WTC11 (cell line): ENCODE results near the gene TPGS1. TPM values are rescaled to one million over a fixed set of nuclear protein-coding genes. Genes with fewer than 3 reads are reported as not detected.

Source experiments
- ATAC-seq: fragments of 200-7000 bp; cut with Tn5 transposase; 2 replicates; pipeline ENCODE4 v1.10.0; 2021; ENCODE audit warnings: mild to moderate bottlenecking, moderate library complexity
- CTCF ChIA-PET: fragments of 300-600 bp; sonication (Branson Sonifier 250); formaldehyde crosslinking; loops from one replicate; lab custom pipeline; 2021; ENCODE audit warnings: antibody characterized with exemption; lab: Charles Lee
- POLR2A ChIA-PET: fragments of 350-600 bp; sonication (Branson Sonifier 250); formaldehyde crosslinking; loops from one replicate; lab custom pipeline; 2021; ENCODE audit warnings: antibody characterized with exemption; lab: Charles Lee
- DNase-seq: peaks from one replicate; pipeline ENCODE4 v3.0.0; 2021; ENCODE audit warnings: low spot score
- H3K27ac Mint-ChIP-seq: 2 replicates; pipeline ENCODE4 v1.8.0; 2021; ENCODE audit warnings: mixed read lengths
- H3K27me3 Mint-ChIP-seq: 2 replicates; pipeline ENCODE4 v1.8.0; 2021; ENCODE audit warnings: low read depth, mild to moderate bottlenecking, moderate library complexity, mixed read lengths
- H3K36me3 Mint-ChIP-seq: 2 replicates; pipeline ENCODE4 v1.8.0; 2021; ENCODE audit warnings: mixed read lengths
- H3K4me1 Mint-ChIP-seq: 2 replicates; pipeline ENCODE4 v1.8.0; 2022; ENCODE audit warnings: mixed read lengths
- H3K4me3 Mint-ChIP-seq: 2 replicates; pipeline ENCODE4 v1.8.0; 2021; ENCODE audit warnings: mild to moderate bottlenecking, moderate library complexity, mixed read lengths
- H3K9me3 Mint-ChIP-seq: 2 replicates; pipeline ENCODE4 v1.8.0; 2021; ENCODE audit warnings: mixed read lengths
- ATF2 ChIP-seq: sonication (generic); formaldehyde crosslinking; IDR thresholded peaks from 2 replicates; pipeline ENCODE4 v1.8.1; 2022; ENCODE audit warnings: low read depth, missing genetic modification reagents, borderline replicate concordance
- CTCF ChIP-seq: fragments of 200-600 bp; IDR thresholded peaks from 2 replicates; pipeline ENCODE4 v1.8.0; 2022; ENCODE audit warnings: antibody characterized with exemption
- ERG ChIP-seq: fragments of 250-450 bp; sonication (Bioruptor Pico); IDR thresholded peaks from 2 replicates; pipeline ENCODE4 v1.8.0; 2021; ENCODE audit warnings: mild to moderate bottlenecking
- ESRRA ChIP-seq: sonication (generic); formaldehyde crosslinking; IDR thresholded peaks from 2 replicates; pipeline ENCODE4 v1.8.1; 2022; ENCODE audit warnings: mild to moderate bottlenecking, missing genetic modification reagents, borderline replicate concordance
- FOXK1 ChIP-seq: sonication (generic); formaldehyde crosslinking; IDR thresholded peaks from 2 replicates; pipeline ENCODE4 v1.8.0; 2022; ENCODE audit warnings: mild to moderate bottlenecking, moderate library complexity, missing genetic modification reagents
- FOXP1 ChIP-seq: sonication (generic); formaldehyde crosslinking; IDR thresholded peaks from 2 replicates; pipeline ENCODE4 v1.8.0; 2022; ENCODE audit warnings: missing genetic modification reagents, mild to moderate bottlenecking, moderate library complexity, borderline replicate concordance
- GABPB1 ChIP-seq: sonication (generic); formaldehyde crosslinking; IDR thresholded peaks from 2 replicates; pipeline ENCODE4 v1.8.1; 2023; ENCODE audit warnings: mild to moderate bottlenecking, missing genetic modification reagents
- IRF2 ChIP-seq: sonication (generic); formaldehyde crosslinking; IDR thresholded peaks from 2 replicates; pipeline ENCODE4 v1.8.0; 2022; ENCODE audit warnings: low read depth, missing genetic modification reagents, borderline replicate concordance
- JAZF1 ChIP-seq: fragments of 250-450 bp; sonication (Bioruptor Pico); IDR thresholded peaks from 2 replicates; pipeline ENCODE4 v1.9.0; 2021; ENCODE audit warnings: moderate library complexity, mild to moderate bottlenecking, inconsistent platforms
- NR1H2 ChIP-seq: sonication (generic); formaldehyde crosslinking; IDR thresholded peaks from 2 replicates; pipeline ENCODE4 v1.9.0; 2021; ENCODE audit warnings: mild to moderate bottlenecking, moderate library complexity, missing genetic modification reagents
- PRRX2 ChIP-seq: fragments of 250-450 bp; sonication (Bioruptor Pico); IDR thresholded peaks from 2 replicates; pipeline ENCODE4 v1.8.0; 2021; ENCODE audit warnings: mild to moderate bottlenecking
- SP1 ChIP-seq: sonication (generic); formaldehyde crosslinking; conservative IDR thresholded peaks from 2 replicates; pipeline ENCODE4 v1.8.1; 2022; ENCODE audit warnings: missing genetic modification reagents
- TCF7 ChIP-seq: sonication (generic); formaldehyde crosslinking; IDR thresholded peaks from 2 replicates; pipeline ENCODE4 v1.8.0; 2022; ENCODE audit warnings: mild to moderate bottlenecking, low read depth, missing genetic modification reagents, moderate library complexity
- ZNF121 ChIP-seq: sonication (generic); formaldehyde crosslinking; IDR thresholded peaks from 2 replicates; pipeline ENCODE4 v1.8.0; 2023; ENCODE audit warnings: missing genetic modification reagents
- total RNA-seq: library from RNA; stranded (reverse); gene quantifications from 3 replicates; pipeline ENCODE4 v1.2.3, GENCODE V29; 2021
- TF ChIP-seq, protein P1 (sequence below): sonication (generic); formaldehyde crosslinking; IDR thresholded peaks from 2 replicates; pipeline ENCODE4 v1.8.1; 2023; ENCODE audit warnings: mild to moderate bottlenecking, missing genetic modification reagents, moderate library complexity
- TF ChIP-seq, protein P2 (sequence below): sonication (generic); formaldehyde crosslinking; IDR thresholded peaks from 2 replicates; pipeline ENCODE4 v1.8.1; 2023; ENCODE audit warnings: mild to moderate bottlenecking, missing genetic modification reagents, borderline replicate concordance

Gene TPGS1
- total RNA-seq, 1 experiment from 2014 or later, result 18.8 TPM

DNA sequence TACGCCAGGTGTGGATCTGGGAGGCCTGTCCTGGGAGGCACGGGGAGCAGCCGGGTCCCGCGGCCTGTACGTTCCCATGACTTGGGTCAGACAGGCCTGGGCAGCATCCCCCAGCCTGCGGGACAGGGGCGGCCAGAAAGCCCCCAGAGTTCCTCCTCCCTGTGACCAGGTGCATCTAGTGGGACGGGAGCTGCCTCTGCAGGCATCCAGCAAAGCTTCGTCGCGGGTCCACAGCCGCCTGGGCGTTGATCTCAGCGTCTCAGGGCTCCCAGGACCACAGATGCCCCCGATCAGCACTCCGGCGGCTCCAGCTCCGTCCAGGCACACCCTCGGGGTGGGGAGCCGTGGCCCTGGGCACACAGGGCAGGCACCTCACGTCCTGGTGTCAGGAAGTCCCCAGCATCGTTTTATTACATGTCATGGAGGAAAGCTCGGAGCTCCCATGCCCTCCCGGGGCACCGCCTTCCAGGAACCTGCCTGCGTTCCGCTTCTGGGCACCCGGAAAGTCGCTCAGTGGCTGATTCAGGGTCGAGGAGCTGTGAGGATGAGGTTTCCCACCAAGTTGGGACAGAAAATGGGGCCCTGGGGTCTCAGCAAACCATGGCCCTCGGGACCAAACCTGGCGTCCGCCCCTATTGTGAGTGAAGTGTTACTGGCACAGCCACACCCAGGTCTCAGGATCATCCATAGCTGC is 35.0 kb downstream of the TPGS1 start (continued):
- TF ChIP-seq ERG (CRISPR knock-in tag) (no peak), PRRX2 (CRISPR knock-in tag) (no peak), TCF7 (CRISPR knock-in tag) (no peak), GABPB1 (CRISPR knock-in tag) (no peak)
- TF ChIP-seq, all 79 proteins: peak for 0

- DNase-seq (no peak), ATAC-seq (peak; percentile 37; the same call in 1 of the 2 replicates)
- Mint-ChIP-seq H3K36me3 (peaks cover under 1% of the 10 kb centered on the region; the same call in 1 of the 2 replicates), H3K27ac (peak within 1 kb of the TSS; percentile 57), H3K4me1 (peaks cover 7% of the 10 kb centered on the region), H3K4me3 (no peak within 1 kb of the TSS), H3K27me3 (no peaks in the 10 kb centered on the region), H3K9me3 (no peaks in the 10 kb centered on the region)
- no peak for TF ChIP-seq JAZF1
- no peak for TF ChIP-seq IRF2
- no peak for TF ChIP-seq ESRRA
- no peak for TF ChIP-seq FOXK1
- TF ChIP-seq, protein P1, sequence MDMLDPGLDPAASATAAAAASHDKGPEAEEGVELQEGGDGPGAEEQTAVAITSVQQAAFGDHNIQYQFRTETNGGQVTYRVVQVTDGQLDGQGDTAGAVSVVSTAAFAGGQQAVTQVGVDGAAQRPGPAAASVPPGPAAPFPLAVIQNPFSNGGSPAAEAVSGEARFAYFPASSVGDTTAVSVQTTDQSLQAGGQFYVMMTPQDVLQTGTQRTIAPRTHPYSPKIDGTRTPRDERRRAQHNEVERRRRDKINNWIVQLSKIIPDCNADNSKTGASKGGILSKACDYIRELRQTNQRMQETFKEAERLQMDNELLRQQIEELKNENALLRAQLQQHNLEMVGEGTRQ (CRISPR knock-in tag), result no peak
- no peak for TF ChIP-seq SP1
- TF ChIP-seq NR1H2 (CRISPR knock-in tag), result no peak
- no peak for TF ChIP-seq PRRX2 (CRISPR knock-in tag)
- TF ChIP-seq, protein P2, sequence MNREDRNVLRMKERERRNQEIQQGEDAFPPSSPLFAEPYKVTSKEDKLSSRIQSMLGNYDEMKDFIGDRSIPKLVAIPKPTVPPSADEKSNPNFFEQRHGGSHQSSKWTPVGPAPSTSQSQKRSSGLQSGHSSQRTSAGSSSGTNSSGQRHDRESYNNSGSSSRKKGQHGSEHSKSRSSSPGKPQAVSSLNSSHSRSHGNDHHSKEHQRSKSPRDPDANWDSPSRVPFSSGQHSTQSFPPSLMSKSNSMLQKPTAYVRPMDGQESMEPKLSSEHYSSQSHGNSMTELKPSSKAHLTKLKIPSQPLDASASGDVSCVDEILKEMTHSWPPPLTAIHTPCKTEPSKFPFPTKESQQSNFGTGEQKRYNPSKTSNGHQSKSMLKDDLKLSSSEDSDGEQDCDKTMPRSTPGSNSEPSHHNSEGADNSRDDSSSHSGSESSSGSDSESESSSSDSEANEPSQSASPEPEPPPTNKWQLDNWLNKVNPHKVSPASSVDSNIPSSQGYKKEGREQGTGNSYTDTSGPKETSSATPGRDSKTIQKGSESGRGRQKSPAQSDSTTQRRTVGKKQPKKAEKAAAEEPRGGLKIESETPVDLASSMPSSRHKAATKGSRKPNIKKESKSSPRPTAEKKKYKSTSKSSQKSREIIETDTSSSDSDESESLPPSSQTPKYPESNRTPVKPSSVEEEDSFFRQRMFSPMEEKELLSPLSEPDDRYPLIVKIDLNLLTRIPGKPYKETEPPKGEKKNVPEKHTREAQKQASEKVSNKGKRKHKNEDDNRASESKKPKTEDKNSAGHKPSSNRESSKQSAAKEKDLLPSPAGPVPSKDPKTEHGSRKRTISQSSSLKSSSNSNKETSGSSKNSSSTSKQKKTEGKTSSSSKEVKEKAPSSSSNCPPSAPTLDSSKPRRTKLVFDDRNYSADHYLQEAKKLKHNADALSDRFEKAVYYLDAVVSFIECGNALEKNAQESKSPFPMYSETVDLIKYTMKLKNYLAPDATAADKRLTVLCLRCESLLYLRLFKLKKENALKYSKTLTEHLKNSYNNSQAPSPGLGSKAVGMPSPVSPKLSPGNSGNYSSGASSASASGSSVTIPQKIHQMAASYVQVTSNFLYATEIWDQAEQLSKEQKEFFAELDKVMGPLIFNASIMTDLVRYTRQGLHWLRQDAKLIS (CRISPR knock-in tag), result no peak
- no peak for TF ChIP-seq FOXP1
- TF ChIP-seq ZNF121 (CRISPR knock-in tag), result no peak
- no peak for TF ChIP-seq CTCF
- TF ChIP-seq ATF2 (CRISPR knock-in tag), result no peak
- ChIA-PET POLR2A (interaction anchor here (0.7 kb wide), 1 partner anchor 453 kb away, joined by 6 read pairs; no protein-coding TSS in a partner anchor), CTCF (no interaction called here)
These were observed 36.8 kb downstream of the TPGS1 start, which contains the start of gene GZMM for GRCh38 chr19:543910-544608. Gene GZMM, plus strand, starts transcription at chr19:544053. Its CDS starts 19 bp downstream, at chr19:544072.
